GM21381 (cell line): ENCODE measurements around the gene MAP1B.
A peak's percentile ranks its signal among the peaks of the same experiment; 100 is the strongest.

ENCODE experiments used
- ATAC-seq: cut with Tn5 transposase; IDR thresholded peaks from one replicate; pipeline ENCODE4 v1.9.1; 2021; ENCODE audit warnings: mild to moderate bottlenecking, moderate library complexity; ENCODE audit not compliant: unreplicated experiment

Gene MAP1B

GRCh38 chr5:72093824-72094223, 13.5 kb upstream of the MAP1B start:
- ATAC-seq: peak; percentile 45

GRCh38 chr5:72096602-72097188, 10.6 kb upstream of the MAP1B start:
- ATAC-seq: no peak

GRCh38 chr5:72101828-72102227, 5.4 kb upstream of the MAP1B start:
- ATAC-seq: no peak

DNA sequence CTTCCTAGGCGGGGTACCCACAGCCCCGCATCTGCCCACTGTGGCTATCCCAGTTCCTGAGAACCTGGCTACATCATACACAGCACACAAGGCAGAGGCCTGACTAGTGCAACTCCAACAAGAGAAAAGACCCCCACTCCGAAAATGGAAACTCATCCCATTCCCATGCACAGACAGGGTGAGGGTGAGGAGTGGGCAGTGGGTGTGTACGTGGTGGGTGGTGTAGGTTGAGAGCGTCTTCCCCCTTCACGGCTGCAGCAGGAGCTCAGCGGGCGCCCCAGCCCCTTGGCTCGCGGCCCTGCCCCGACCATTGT, 501 bp upstream of the MAP1B start:
- ATAC-seq: no peak

- ATAC-seq: no peak
These were observed 576 bp downstream of the MAP1B start for GRCh38 chr5:72107901-72108201.

GRCh38 chr5:72108202-72109061, 1.2 kb downstream of the MAP1B start:
- no peak for ATAC-seq

DNA sequence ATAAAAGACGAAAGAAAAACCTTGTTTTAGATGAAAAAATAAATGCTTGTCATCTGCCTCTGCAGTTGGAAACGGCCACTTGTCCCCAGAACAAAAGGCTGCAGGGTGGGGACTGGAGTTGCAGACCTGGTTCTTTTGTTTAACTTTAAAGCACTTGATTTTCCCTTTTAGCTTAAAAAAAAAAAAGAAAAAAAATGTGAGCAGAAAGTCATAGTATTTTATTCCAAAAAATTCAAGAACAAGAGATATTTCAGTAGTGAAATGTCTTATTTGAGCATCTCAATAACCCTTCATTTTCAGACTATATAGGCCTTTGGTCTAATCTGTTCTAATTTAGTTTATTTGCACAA, 1.8 kb downstream of the MAP1B start:
- ATAC-seq: no peak

DNA sequence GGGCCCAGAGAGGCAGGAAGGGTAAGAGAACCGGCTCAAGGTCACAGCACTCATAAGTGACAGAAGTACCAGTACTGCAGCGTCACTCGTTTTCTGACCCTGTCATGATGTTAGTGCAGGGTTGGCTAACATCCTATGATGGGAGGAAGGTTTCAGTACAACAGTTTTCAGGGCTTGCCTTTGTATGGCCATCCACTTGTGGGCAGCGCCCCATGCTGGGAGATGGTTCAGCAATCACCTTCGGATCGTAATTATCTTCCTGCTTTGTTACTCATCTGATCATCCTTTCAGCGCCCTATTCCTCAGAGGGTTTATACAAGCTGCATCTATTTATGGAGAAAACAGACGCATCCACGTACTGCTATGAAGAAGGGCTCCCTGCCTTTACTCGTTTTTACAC, 2.4 kb downstream of the MAP1B start:
- ATAC-seq: no peak

DNA sequence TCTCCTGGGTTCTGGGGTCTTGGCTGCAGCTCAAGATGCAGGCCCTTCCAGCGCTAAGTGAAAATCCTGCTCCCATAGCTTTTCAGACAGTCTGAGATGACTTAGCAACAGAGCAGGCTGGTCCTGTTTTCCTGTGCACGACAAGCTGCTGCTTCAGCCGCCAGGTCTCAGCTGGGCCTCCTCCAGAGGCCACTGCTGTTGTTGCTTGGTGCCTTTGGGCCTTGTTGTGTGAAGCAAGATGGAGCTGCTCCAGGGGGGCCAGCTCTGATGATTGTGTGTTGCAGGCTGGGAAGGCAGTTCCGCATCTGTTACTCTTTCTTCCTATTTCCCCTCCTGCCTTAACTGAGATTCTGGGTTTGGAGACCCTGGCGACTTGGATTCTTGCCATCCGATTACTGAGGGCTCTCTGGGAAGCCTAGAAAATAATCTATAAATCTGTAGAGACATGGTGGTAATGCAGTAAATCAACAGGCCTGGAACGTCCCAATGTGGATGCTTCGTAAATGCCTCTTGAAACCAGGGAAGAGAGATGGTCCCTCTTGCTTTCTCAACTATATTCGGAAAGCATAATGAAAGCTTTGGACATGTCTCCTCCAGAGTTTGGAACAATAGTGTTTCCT, 3.2 kb downstream of the MAP1B start:
- ATAC-seq: no peak

DNA sequence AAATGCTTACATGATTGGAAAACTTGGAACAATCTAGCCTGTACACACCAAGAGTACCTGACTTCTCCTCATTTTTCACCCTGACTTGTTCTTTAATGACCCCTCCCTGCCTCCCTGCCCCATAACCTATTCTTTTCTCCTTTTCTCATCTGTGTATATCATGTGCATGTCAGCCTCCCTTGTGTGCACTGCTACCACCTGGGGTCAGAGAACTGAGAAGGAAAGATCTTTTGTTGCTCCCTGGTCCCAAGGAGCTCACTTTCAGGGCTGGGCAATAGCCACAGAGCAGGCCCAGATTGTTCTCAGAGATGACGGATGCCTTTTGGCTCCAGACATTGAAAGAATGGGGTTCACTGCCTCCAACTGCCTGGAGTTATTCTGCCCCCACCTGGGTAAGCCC, 5.1 kb downstream of the MAP1B start:
- ATAC-seq: no peak

DNA sequence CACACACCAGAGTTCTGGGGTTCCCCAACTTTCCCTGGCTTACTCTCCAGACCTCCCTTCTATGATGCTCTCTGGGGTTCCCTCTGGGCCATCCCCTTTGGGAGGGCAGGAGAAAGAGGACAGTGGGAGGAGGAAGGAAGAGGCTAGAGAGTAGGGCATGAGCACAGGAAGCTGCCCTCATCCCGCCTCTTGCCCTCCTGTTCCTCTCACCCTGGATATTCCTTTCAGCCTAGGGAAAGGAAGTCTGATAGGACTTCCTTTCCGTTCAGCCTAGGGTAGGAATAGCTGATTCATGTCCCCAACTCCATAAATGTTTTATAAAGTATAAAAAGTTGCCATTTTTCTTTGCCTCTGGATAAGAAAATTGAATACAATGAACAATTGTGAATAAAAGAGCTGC, 7.4 kb downstream of the MAP1B start:
- ATAC-seq: no peak

- no peak for ATAC-seq
These were observed 8.0 kb downstream of the MAP1B start for GRCh38 chr5:72115296-72115695.

GRCh38 chr5:72117307-72117706, 10.0 kb downstream of the MAP1B start:
- ATAC-seq: no peak

GRCh38 chr5:72121052-72121779, 13.9 kb downstream of the MAP1B start:
- no peak for ATAC-seq

DNA sequence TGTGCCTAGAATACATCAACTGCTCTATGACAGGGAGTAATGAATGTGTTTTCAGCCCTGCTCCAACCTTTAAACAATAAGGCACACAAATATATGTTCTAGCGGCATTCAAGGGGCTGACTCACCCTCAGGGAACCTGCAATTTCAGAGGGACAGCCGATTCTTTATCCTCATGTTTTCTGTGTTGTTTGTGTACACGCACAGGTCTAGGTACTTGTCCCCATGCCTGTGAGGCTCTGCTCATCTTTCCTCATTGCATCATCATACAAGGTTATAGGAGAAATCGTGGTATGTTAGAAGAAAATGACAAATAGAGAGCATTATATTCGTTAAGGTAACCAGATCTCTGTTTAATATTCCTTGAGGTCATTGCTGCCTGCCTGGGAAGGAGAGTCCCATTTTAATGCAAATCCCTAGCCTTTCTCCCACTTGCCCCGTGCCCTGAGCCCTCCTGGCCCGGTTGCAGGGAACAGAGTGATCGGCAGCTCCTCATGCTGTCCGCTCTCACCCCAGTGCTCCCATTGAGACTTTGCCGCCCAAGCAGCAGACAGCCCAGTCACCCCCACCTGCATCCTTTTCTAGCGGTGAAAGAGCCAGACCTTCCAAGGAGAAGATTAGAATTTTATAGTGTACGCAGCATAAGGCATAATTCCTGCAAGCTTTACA, 14.6 kb downstream of the MAP1B start:
- no peak for ATAC-seq

DNA sequence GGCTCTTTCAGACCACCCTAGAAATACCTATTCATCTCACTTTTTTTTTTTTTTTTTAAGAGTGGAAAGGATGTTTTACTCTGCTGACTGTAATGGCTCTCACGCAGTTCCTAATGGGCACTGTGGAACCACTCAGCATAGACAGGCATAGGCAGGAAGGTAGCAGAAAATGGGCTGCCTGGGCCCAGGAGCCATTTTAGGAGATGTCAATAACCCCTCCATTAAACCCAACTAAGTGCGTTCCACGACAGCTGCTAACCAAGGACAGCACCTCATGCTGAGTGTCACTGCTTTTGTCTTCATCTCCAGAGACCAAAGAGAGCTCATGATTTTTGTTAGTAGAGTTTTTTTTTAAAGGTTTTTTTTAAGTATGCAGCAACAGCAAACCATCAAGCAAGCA, 15.3 kb downstream of the MAP1B start:
- no peak for ATAC-seq

- ATAC-seq: no peak
These were observed 16.6 kb downstream of the MAP1B start for GRCh38 chr5:72123764-72124376.

DNA sequence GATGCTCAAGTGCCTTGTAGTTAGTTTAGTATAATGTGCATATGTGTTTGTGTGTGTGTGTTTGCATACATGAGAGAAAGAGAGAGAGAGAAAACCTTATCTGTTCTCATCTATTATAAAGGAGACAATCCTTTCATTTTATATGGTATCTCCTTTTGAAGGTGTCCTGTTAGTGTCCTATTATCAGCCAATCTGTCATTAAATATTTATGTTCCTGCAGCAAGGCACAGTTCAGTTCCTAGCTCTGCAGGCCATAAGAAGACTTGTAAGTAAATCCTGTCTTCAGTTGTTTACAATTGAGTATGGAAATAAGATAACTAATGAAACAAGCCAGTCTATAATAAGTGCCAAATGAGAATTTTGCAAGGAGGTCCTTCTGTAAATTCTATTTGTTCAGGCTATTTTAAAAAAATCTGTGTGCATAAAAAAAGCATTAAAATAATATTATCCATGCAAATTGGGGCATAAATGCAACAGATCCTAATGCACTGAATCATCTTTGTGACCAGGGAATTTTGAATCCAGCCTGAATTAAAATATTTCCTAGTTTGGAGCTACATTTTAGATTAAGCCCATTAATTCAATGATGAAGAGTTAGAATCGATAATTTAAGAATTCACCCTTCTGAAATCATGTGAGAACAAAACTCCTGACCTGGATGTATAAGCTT, 18.1 kb downstream of the MAP1B start:
- no peak for ATAC-seq

DNA sequence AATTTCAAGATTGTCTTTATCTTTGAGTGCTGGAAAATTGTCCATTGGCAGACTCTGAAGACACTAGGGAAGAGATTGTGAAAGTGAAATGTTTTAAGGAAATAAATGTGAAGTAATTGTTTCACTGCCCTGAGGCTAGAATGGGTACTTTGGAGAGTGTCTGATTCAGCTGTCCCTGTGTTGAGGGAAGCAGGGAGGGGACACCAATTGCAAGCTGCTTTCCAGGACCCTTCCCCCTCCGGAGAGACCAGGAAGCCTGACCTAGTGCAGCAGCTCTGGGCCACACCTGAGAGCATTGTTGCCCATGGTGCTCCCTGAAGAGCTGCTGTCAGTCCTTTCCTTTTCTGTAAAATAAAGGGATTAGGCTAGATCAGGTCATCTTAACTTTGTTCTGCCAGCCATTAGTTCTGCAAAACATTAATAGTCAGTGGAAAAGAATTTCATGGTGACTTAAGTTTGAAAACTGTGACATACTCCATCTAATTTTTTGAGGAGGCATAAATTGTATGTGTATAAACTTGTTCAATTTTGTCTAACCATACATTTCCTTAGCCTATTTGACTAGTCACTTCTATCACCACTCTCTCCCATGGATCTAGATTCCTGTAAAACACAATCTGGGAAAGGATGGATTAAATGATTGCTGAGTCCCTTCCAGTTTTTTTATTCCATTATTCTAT, 18.8 kb downstream of the MAP1B start:
- ATAC-seq: no peak

GRCh38 chr5:72126796-72127195, 19.5 kb downstream of the MAP1B start:
- ATAC-seq: no peak
